Right atrium auricular region (tissue), 2 donors: ENCODE results near the gene JOSD1. TPM values are rescaled to one million over a fixed set of nuclear protein-coding genes. Genes with fewer than 3 reads are reported as not detected.
"Not testable (repeated sequence)": the region's sequence is repeated elsewhere in the genome, so short reads cannot be mapped to it uniquely, and the experiment has no call there.

Source experiments
- DNase-seq: peaks from one replicate; pipeline ENCODE4 v3.0.0-alpha.2; 2019; ENCODE audit warnings: low spot score
- H3K27ac ChIP-seq, 2 donors: fragments of 200-600 bp; sonication (generic); 1 replicate in 1 of 2; 2 replicates in 1 of 2; pipeline ENCODE4 v1.5.1; 2016 to 2019
- H3K27me3 ChIP-seq, 2 donors: fragments of 200-600 bp; sonication (generic); one replicate each; pipeline versions ENCODE4 v1.5.1 to v1.6.0; 2017 to 2019
- H3K36me3 ChIP-seq: fragments of 200-600 bp; sonication (generic); one replicate; pipeline ENCODE4 v1.5.1; 2016
- H3K4me1 ChIP-seq, 2 donors: fragments of 200-600 bp; sonication (generic); one replicate each; pipeline versions ENCODE4 v1.5.1 to v1.6.0; 2017 to 2019
- H3K4me3 ChIP-seq, 2 donors: fragments of 200-600 bp; sonication (generic); 1 replicate in 1 of 2; 2 replicates in 1 of 2; pipeline ENCODE4 v1.5.1; 2017 to 2019; ENCODE audit warnings: mild to moderate bottlenecking in 1 of 2, moderate library complexity in 1 of 2
- H3K9me3 ChIP-seq, 2 donors: fragments of 200-600 bp; sonication (generic); one replicate each; pipeline ENCODE4 v1.5.1; 2019
- CTCF ChIP-seq, 2 donors: fragments of 200-600 bp; sonication (generic); IDR thresholded peaks; one replicate each; pipeline ENCODE4 v1.5.1; 2019; ENCODE audit warnings: antibody characterized with exemption in 2 of 2
- total RNA-seq, 2 donors: library from RNA; depleted of rRNA; stranded (reverse); fragments of >200 nt; gene quantifications; one replicate each; pipeline ENCODE4 v1.1.0, GENCODE V29; 2016

Gene JOSD1
- total RNA-seq, 2 donors from 2014 or later, result 20.0 to 37.3 TPM

GRCh38 chr22:38652859-38653258 is 47.9 kb downstream of the JOSD1 start:
- no peaks in the 10 kb centered on the region for H3K36me3 ChIP-seq
- no peaks in the 10 kb centered on the region for H3K27me3 ChIP-seq
- H3K4me1 ChIP-seq, result peaks cover 0 to 13% of the 10 kb centered on the region in 2 donors
- no peak for TF ChIP-seq CTCF (IDR thresholded peaks at IDR 0.05)
- no peak for DNase-seq
- no peaks in the 10 kb centered on the region for H3K9me3 ChIP-seq
- no peak overlapping the region for H3K27ac ChIP-seq
- no peak overlapping the region for H3K4me3 ChIP-seq

GRCh38 chr22:38649841-38650522 is 50.8 kb downstream of the JOSD1 start:
- Histone ChIP-seq H3K27me3 (no peaks in the 10 kb centered on the region), H3K27ac (no peak overlapping the region), H3K9me3 (no peaks in the 10 kb centered on the region), H3K4me3 (no peak overlapping the region), H3K4me1 (no peaks in the 10 kb centered on the region), H3K36me3 (no peaks in the 10 kb centered on the region)
- no peak for DNase-seq
- TF ChIP-seq CTCF (IDR thresholded peaks at IDR 0.05), result no peak

- TF ChIP-seq CTCF (IDR thresholded peaks at IDR 0.05), result no peak
- Histone ChIP-seq H3K27ac (no peak overlapping the region), H3K4me1 (no peaks in the 10 kb centered on the region), H3K36me3 (no peaks in the 10 kb centered on the region), H3K27me3 (no peaks in the 10 kb centered on the region), H3K4me3 (no peak overlapping the region), H3K9me3 (no peaks in the 10 kb centered on the region)
- no peak for DNase-seq
These were observed 55.3 kb downstream of the JOSD1 start for GRCh38 chr22:38645430-38645829.

GRCh38 chr22:38644245-38644644 is 56.5 kb downstream of the JOSD1 start:
- H3K4me3 ChIP-seq, DNase-seq, H3K4me1 ChIP-seq, H3K27ac ChIP-seq, H3K36me3 ChIP-seq, H3K9me3 ChIP-seq, H3K27me3 ChIP-seq: not testable (repeated sequence)

- no peak for TF ChIP-seq CTCF (IDR thresholded peaks at IDR 0.05)
- Histone ChIP-seq H3K36me3 (no peaks in the 10 kb centered on the region), H3K27me3 (no peaks in the 10 kb centered on the region), H3K4me1 (no peaks in the 10 kb centered on the region), H3K4me3 (no peak overlapping the region), H3K9me3 (no peaks in the 10 kb centered on the region), H3K27ac (no peak overlapping the region)
- DNase-seq, result no peak
These were observed 59.2 kb downstream of the JOSD1 start for GRCh38 chr22:38641476-38642040.

- no peak for TF ChIP-seq CTCF (IDR thresholded peaks at IDR 0.05)
- DNase-seq, result no peak
- no peaks in the 10 kb centered on the region for H3K4me1 ChIP-seq
- no peaks in the 10 kb centered on the region for H3K36me3 ChIP-seq
- no peak overlapping the region for H3K27ac ChIP-seq
- no peaks in the 10 kb centered on the region for H3K9me3 ChIP-seq
- no peaks in the 10 kb centered on the region for H3K27me3 ChIP-seq
- no peak overlapping the region for H3K4me3 ChIP-seq
These were observed 62.0 kb downstream of the JOSD1 start for GRCh38 chr22:38638728-38639127.
